Measurements from ENCODE around the gene POLDIP2. TPM values are rescaled to one million over a fixed set of nuclear protein-coding genes. Genes with fewer than 3 reads are reported as not detected.

The POLDIP2 gene
- total RNA-seq, 6 donors from 2014 or later: 50.3 to 74.5 (median 60.0) TPM

GRCh38 chr17:28370744-28371103 lies 13.4 kb upstream of the POLDIP2 start:
- no peak overlapping the region for H3K4me3 ChIP-seq
- no peak for DNase-seq
- peaks cover 21 to 36% (median 32%) of the 10 kb centered on the region in 4 donors for H3K4me1 ChIP-seq
- no peak for ATAC-seq (ENCODE audit: low FRiP score in 2 of 2)
- H3K9me3 ChIP-seq: no peaks in the 10 kb centered on the region
- H3K36me3 ChIP-seq: no peaks in the 10 kb centered on the region
- TF ChIP-seq POLR2AphosphoS5 (IDR thresholded peaks at IDR 0.05) (no peak), EP300 (IDR thresholded peaks at IDR 0.05) (no peak), POLR2A (IDR thresholded peaks at IDR 0.05) (no peak)
- TF ChIP-seq, protein P1, sequence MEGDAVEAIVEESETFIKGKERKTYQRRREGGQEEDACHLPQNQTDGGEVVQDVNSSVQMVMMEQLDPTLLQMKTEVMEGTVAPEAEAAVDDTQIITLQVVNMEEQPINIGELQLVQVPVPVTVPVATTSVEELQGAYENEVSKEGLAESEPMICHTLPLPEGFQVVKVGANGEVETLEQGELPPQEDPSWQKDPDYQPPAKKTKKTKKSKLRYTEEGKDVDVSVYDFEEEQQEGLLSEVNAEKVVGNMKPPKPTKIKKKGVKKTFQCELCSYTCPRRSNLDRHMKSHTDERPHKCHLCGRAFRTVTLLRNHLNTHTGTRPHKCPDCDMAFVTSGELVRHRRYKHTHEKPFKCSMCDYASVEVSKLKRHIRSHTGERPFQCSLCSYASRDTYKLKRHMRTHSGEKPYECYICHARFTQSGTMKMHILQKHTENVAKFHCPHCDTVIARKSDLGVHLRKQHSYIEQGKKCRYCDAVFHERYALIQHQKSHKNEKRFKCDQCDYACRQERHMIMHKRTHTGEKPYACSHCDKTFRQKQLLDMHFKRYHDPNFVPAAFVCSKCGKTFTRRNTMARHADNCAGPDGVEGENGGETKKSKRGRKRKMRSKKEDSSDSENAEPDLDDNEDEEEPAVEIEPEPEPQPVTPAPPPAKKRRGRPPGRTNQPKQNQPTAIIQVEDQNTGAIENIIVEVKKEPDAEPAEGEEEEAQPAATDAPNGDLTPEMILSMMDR (IDR thresholded peaks at IDR 0.05): no peak
- H3K27ac ChIP-seq: peak overlapping the region; percentile 1 to 67 (median 56)
- peaks cover 0 to 8% (median 0%) of the 10 kb centered on the region in 4 donors for H3K27me3 ChIP-seq
- 69 to 81% methylated on average over 1 of the region's 1 CpG for WGBS, 2 donors

- Histone ChIP-seq H3K4me3 (peak within 1 kb of the TSS in 3 of 4 donors; percentile 52 to 63 (median 55)), H3K27ac (peak within 1 kb of the TSS; percentile 1 to 67 (median 56)), H3K36me3 (peaks cover 0 to under 1% (median 0%) of the 10 kb centered on the region in 4 donors), H3K9me3 (no peaks in the 10 kb centered on the region), H3K27me3 (peaks cover 0 to 8% (median 0%) of the 10 kb centered on the region in 4 donors), H3K4me1 (peaks cover 21 to 36% (median 32%) of the 10 kb centered on the region in 4 donors)
- TF ChIP-seq POLR2AphosphoS5 (IDR thresholded peaks at IDR 0.05): no peak
- TF ChIP-seq, protein P1 (IDR thresholded peaks at IDR 0.05): no peak
- TF ChIP-seq POLR2A (IDR thresholded peaks at IDR 0.05): no peak
- no peak for TF ChIP-seq EP300 (IDR thresholded peaks at IDR 0.05)
- DNase-seq: no peak
- peak in 1 of 2 donors; percentile 39 for ATAC-seq (ENCODE audit: low FRiP score in 2 of 2)
- WGBS, 2 donors: 24 to 27% methylated on average over 8 of the region's 8 CpGs
Observed at GRCh38 chr17:28370035-28370743, 12.9 kb upstream of the POLDIP2 start, which contains the start of gene VTN. VTN (minus strand) TSS chr17:28370307; CDS start chr17:28370203, 104 bp downstream.

GRCh38 chr17:28369684-28370034 lies 12.3 kb upstream of the POLDIP2 start:
- TF ChIP-seq, protein P1 (IDR thresholded peaks at IDR 0.05): no peak
- TF ChIP-seq EP300 (IDR thresholded peaks at IDR 0.05) (no peak), POLR2AphosphoS5 (IDR thresholded peaks at IDR 0.05) (no peak), POLR2A (IDR thresholded peaks at IDR 0.05) (no peak)
- Histone ChIP-seq H3K27me3 (peaks cover 0 to 8% (median 0%) of the 10 kb centered on the region in 4 donors), H3K4me3 (no peak overlapping the region), H3K4me1 (peaks cover 21 to 36% (median 32%) of the 10 kb centered on the region in 4 donors), H3K27ac (no peak overlapping the region), H3K9me3 (no peaks in the 10 kb centered on the region), H3K36me3 (peaks cover 0 to 6% (median 4%) of the 10 kb centered on the region in 4 donors)
- DNase-seq (no peak), ATAC-seq (ENCODE audit: low FRiP score in 2 of 2) (no peak)
- 38 to 73% methylated on average over 4 to 10 of the region's 10 CpGs for WGBS, 2 donors

GRCh38 chr17:28368915-28369683 lies 11.8 kb upstream of the POLDIP2 start:
- WGBS, 2 donors: 92% methylated on average over 13 to 23 of the region's 23 CpGs
- H3K36me3 ChIP-seq: peaks cover 0 to 12% (median 9%) of the 10 kb centered on the region in 4 donors
- H3K4me3 ChIP-seq: no peak overlapping the region
- no peaks in the 10 kb centered on the region for H3K9me3 ChIP-seq
- TF ChIP-seq POLR2AphosphoS5 (IDR thresholded peaks at IDR 0.05): no peak
- TF ChIP-seq, protein P1 (IDR thresholded peaks at IDR 0.05): no peak
- TF ChIP-seq POLR2A (IDR thresholded peaks at IDR 0.05): no peak
- TF ChIP-seq EP300 (IDR thresholded peaks at IDR 0.05): no peak
- ATAC-seq (ENCODE audit: low FRiP score in 2 of 2) (no peak), DNase-seq (no peak)
- H3K27me3 ChIP-seq: peaks cover 0 to 8% (median 0%) of the 10 kb centered on the region in 4 donors
- peaks cover 21 to 36% (median 32%) of the 10 kb centered on the region in 4 donors for H3K4me1 ChIP-seq
- no peak overlapping the region for H3K27ac ChIP-seq

All from upper lobe of left lung (tissue), 6 donors.